B cell (primary cell): ENCODE results near the gene RIOK3. TPM values are rescaled to one million over a fixed set of nuclear protein-coding genes. Genes with fewer than 3 reads are reported as not detected.

ENCODE experiments used
- ATAC-seq: fragments of 200-7000 bp; cut with Tn5 transposase; one replicate; pipeline ENCODE4 v1.10.0; 2021; ENCODE audit warnings: low read depth, mild to moderate bottlenecking, moderate number of reproducible peaks, moderate library complexity
- CTCF ChIA-PET: fragments of 350-600 bp; sonication (Branson Sonifier 250); formaldehyde crosslinking; loops from one replicate; lab custom pipeline; 2021; ENCODE audit warnings: antibody characterized with exemption, inconsistent platforms; lab: Charles Lee
- POLR2A ChIA-PET: fragments of 350-600 bp; sonication (Branson Sonifier 250); formaldehyde crosslinking; loops from one replicate; lab custom pipeline; 2021; ENCODE audit warnings: antibody characterized with exemption; lab: Charles Lee
- DNase-seq: peaks from one replicate; pipeline ENCODE4 v3.0.0; 2013
- H2AFZ ChIP-seq: 2 replicates; pipeline ENCODE4 v1.6.1; 2012; ENCODE audit warnings: mild to moderate bottlenecking, low read depth, low read length; ENCODE audit not compliant: insufficient read depth, poor library complexity, severe bottlenecking
- H3K27ac ChIP-seq, 2 donors: 1 replicate in 1 of 2; 2 replicates in 1 of 2; pipeline ENCODE4 v1.5.1; 2012 to 2013; ENCODE audit warnings: low read length in 2 of 2, mild to moderate bottlenecking in 2 of 2, moderate library complexity in 1 of 2
- H3K27me3 ChIP-seq, 4 experiments: fragments of 200-600 bp in 1 of 4; sonication (generic) in 1 of 4; replicated peaks in 1 of 4; 1 replicate in 2 of 4; 2 replicates in 2 of 4; pipeline versions ENCODE4 v1.6.1 to v1.7.0; 2013 to 2016; ENCODE audit warnings: low read length in 3 of 4, mild to moderate bottlenecking in 2 of 4, mixed read lengths in 1 of 4, moderate library complexity in 1 of 4; ENCODE audit not compliant: insufficient read depth in 4 of 4, control insufficient read depth in 3 of 4; ENCODE audit errors: control extremely low read depth in 1 of 4
- H3K36me3 ChIP-seq, 2 experiments: replicated peaks in 1 of 2; 1 replicate in 1 of 2; 2 replicates in 1 of 2; pipeline versions ENCODE4 v1.6.1 to v1.7.1; 2013; ENCODE audit warnings: low read length in 1 of 2; ENCODE audit not compliant: insufficient read depth in 2 of 2, control insufficient read depth in 1 of 2; ENCODE audit errors: control extremely low read depth in 1 of 2, extremely low read depth in 1 of 2
- H3K4me1 ChIP-seq, 2 donors: fragments of 200-600 bp in 1 of 2; sonication (generic) in 1 of 2; 1 replicate in 1 of 2; 2 replicates in 1 of 2; pipeline versions ENCODE4 v1.5.1 to v1.6.1; 2013 to 2017; ENCODE audit warnings: low read length in 2 of 2; ENCODE audit not compliant: control insufficient read depth in 2 of 2, insufficient read depth in 2 of 2
- H3K4me2 ChIP-seq: replicated peaks from 2 replicates; pipeline ENCODE3; 2012; ENCODE audit warnings: mild to moderate bottlenecking, low read depth, low read length; ENCODE audit not compliant: poor library complexity, severe bottlenecking
- H3K4me3 ChIP-seq, 5 experiments: fragments of 200-600 bp in 1 of 5; sonication (generic) in 1 of 5; 1 replicate in 3 of 5; 2 replicates in 2 of 5; pipeline versions ENCODE4 v1.5.1 to v1.7.0; 2011 to 2016; ENCODE audit warnings: low read length in 4 of 5, mild to moderate bottlenecking in 4 of 5, low read depth in 2 of 5, control low read depth in 1 of 5, moderate library complexity in 1 of 5; ENCODE audit not compliant: insufficient read depth in 1 of 5; ENCODE audit errors: control extremely low read depth in 1 of 5, extremely low read depth in 1 of 5
- H3K79me2 ChIP-seq: fragments of 200-600 bp; sonication (generic); one replicate; pipeline ENCODE4 v1.6.0; 2016; ENCODE audit warnings: low read length; ENCODE audit not compliant: control insufficient read depth, insufficient read depth
- H3K9ac ChIP-seq: fragments of 200-600 bp; sonication (generic); 2 replicates; pipeline ENCODE4 v1.6.1; 2017; ENCODE audit warnings: mild to moderate bottlenecking, low read length, moderate library complexity
- H3K9me3 ChIP-seq, 3 donors: one replicate each; pipeline versions ENCODE4 v1.6.1 to v1.7.1; 2013; ENCODE audit warnings: low read length in 2 of 3; ENCODE audit not compliant: control insufficient read depth in 2 of 3, insufficient read depth in 1 of 3; ENCODE audit errors: control extremely low read depth in 1 of 3
- H4K20me1 ChIP-seq: 2 replicates; pipeline ENCODE4 v1.6.0; 2012; ENCODE audit warnings: mild to moderate bottlenecking, low read length; ENCODE audit not compliant: insufficient read depth, control insufficient read depth, poor library complexity, severe bottlenecking
- H3K27ac Mint-ChIP-seq: one replicate; pipeline ENCODE4 v1.8.0; 2021; ENCODE audit warnings: mixed read lengths
- H3K27me3 Mint-ChIP-seq: one replicate; pipeline ENCODE4 v1.8.0; 2021; ENCODE audit warnings: mixed read lengths
- H3K4me1 Mint-ChIP-seq: one replicate; pipeline ENCODE4 v1.8.0; 2021; ENCODE audit warnings: mixed read lengths
- H3K4me3 Mint-ChIP-seq: one replicate; pipeline ENCODE4 v1.8.0; 2021; ENCODE audit warnings: mixed read lengths
- H3K9me3 Mint-ChIP-seq: one replicate; pipeline ENCODE4 v1.8.0; 2022; ENCODE audit warnings: mixed read lengths; ENCODE audit not compliant: insufficient read depth
- EZH2 ChIP-seq: IDR thresholded peaks from 2 replicates; pipeline ENCODE4 v1.6.1; 2012; ENCODE audit warnings: borderline replicate concordance, low read depth, mild to moderate bottlenecking, moderate library complexity, low read length; ENCODE audit not compliant: insufficient read depth, poor library complexity, severe bottlenecking
- WGBS: methylation state at CpG from one replicate; pipeline ENCODE4 v1.1.5; 2013; ENCODE audit warnings: missing lambda C conversion rate; ENCODE audit not compliant: insufficient coverage; 5-methylcytosine and 5-hydroxymethylcytosine counted together
- intact Hi-C: fragments of 100-400 bp; cut with micrococcal nuclease; formaldehyde crosslinking; loops from one replicate; pipeline ENCODE4 v1.10.0; 2022
- polyA plus RNA-seq: library from polyadenylated mRNA; depleted of rRNA; stranded (reverse); fragments of >200 nt; gene quantifications from 2 replicates; pipeline ENCODE4 v1.2.3, GENCODE V29; 2012
- total RNA-seq, 2 donors: library from RNA; stranded (reverse); fragments of 120-200 nt in 1 of 2; gene quantifications; 1 replicate in 1 of 2; 2 replicates in 1 of 2; pipeline versions ENCODE4 v1.2.3 to v1.2.4, GENCODE V29; 2013 to 2022
- TF ChIP-seq, protein P1 (sequence below): fragments of 200-600 bp; IDR thresholded peaks from one replicate; pipeline ENCODE4 v1.8.0; 2022; ENCODE audit warnings: antibody characterized with exemption, mild to moderate bottlenecking

The RIOK3 gene
- total and polyA plus RNA-seq, 2 donors (not counting 1 experiment from before 2014, with no cell fraction given): 42.5 to 83.4 TPM

DNA sequence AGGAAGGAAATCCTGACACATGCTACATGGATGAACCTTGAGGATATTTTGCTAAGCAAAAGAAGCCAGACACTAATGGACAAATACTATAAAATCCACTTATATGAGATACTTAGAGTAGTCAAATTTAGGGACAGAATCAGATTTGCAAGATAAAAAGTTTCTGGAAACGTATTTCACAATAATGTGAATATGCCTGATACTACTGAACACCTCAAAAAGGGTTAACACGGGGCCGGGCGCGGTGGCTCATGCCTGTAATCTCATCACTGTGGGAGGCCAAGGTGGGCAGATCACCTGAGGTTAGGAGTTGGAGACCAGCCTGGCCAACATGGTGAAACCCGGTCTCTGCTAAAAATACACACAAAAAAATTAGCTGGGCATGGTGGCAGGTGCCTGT is 48.5 kb downstream of the RIOK3 start:
- peaks cover 80% of the 10 kb centered on the region for H3K79me2 ChIP-seq
- no peaks in the 10 kb centered on the region for H3K9me3 ChIP-seq
- peaks cover 68 to 83% of the 10 kb centered on the region in 2 donors for H3K4me1 ChIP-seq
- Mint-ChIP-seq H3K4me1 (peaks cover 74% of the 10 kb centered on the region), H3K27me3 (no peaks in the 10 kb centered on the region), H3K27ac (peak overlapping the region; percentile 78), H3K9me3 (no peaks in the 10 kb centered on the region), H3K4me3 (peak overlapping the region; percentile 56)
- H2AFZ ChIP-seq: no peak overlapping the region
- no peak for ATAC-seq
- peaks cover 22% of the 10 kb centered on the region for H4K20me1 ChIP-seq
- H3K4me3 ChIP-seq: no peak overlapping the region
- POLR2A ChIA-PET: interaction anchor here (2.8 kb wide), 1 partner anchor 13 kb away, joined by 16 read pairs; no protein-coding TSS in a partner anchor
- H3K27me3 ChIP-seq: no peaks in the 10 kb centered on the region
- TF ChIP-seq, protein P1, sequence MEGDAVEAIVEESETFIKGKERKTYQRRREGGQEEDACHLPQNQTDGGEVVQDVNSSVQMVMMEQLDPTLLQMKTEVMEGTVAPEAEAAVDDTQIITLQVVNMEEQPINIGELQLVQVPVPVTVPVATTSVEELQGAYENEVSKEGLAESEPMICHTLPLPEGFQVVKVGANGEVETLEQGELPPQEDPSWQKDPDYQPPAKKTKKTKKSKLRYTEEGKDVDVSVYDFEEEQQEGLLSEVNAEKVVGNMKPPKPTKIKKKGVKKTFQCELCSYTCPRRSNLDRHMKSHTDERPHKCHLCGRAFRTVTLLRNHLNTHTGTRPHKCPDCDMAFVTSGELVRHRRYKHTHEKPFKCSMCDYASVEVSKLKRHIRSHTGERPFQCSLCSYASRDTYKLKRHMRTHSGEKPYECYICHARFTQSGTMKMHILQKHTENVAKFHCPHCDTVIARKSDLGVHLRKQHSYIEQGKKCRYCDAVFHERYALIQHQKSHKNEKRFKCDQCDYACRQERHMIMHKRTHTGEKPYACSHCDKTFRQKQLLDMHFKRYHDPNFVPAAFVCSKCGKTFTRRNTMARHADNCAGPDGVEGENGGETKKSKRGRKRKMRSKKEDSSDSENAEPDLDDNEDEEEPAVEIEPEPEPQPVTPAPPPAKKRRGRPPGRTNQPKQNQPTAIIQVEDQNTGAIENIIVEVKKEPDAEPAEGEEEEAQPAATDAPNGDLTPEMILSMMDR: no peak
- no peak for TF ChIP-seq EZH2
- CTCF ChIA-PET: interaction anchor here (1.2 to 2.7 kb wide), 6 partner anchors 13 to 90 kb away, joined by 4 to 11 read pairs (median 6); no protein-coding TSS in a partner anchor
- WGBS: no CpG with 5 or more reads among the region's 6 CpGs
- no peak for DNase-seq
- H3K36me3 ChIP-seq: peaks cover 0 to 11% of the 10 kb centered on the region in 2 experiments
- peak overlapping the region; percentile 20 for H3K4me2 ChIP-seq
- peak overlapping the region; percentile 4 to 95 for H3K27ac ChIP-seq
- intact Hi-C loops: loop anchor here (2.0 to 10.0 kb wide), 4 partner anchors 147 to 509 kb away; no protein-coding TSS in a partner anchor
- no peak overlapping the region for H3K9ac ChIP-seq

DNA sequence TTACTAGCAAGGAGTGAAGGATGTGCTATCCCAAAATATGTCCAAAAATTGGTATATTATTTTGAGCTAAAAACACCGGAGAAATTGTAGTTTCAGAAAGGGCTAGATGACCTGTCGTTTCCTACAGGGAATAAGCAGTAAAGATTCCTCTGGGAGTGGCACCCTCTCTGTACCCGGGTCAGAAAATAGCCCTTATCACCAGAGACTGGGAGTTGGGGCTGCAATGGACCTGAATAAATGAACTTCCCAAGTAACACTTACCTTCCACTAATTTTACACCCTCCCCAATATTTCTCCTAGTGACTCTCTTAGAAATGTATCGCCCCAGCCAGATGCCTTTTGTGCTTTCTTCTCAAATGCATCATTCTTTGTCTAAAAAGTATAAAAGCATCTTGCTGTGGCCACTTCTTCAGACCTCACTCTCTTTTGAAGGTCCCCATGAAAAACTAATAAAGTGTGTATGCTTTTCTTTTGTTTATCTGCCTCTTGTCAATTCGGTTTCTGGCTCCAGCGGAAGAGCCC is 49.5 kb downstream of the RIOK3 start:
- peak overlapping the region; percentile 87 for H3K4me2 ChIP-seq
- H3K79me2 ChIP-seq: peaks cover 83% of the 10 kb centered on the region
- H3K9ac ChIP-seq: peak overlapping the region; percentile 93
- H3K4me1 ChIP-seq: peaks cover 62 to 78% of the 10 kb centered on the region in 2 donors
- H4K20me1 ChIP-seq: peaks cover 31% of the 10 kb centered on the region
- ChIA-PET CTCF (interaction anchor here (1.4 to 2.7 kb wide), 5 partner anchors 14 to 91 kb away, joined by 4 to 11 read pairs (median 6); no protein-coding TSS in a partner anchor), POLR2A (interaction anchor here (1.1 to 2.8 kb wide), 5 partner anchors 12 to 50 kb away, joined by 3 to 16 read pairs (median 3); partner anchors contain the start of gene RIOK3)
- TF ChIP-seq, protein P1: no peak
- TF ChIP-seq EZH2: no peak
- Mint-ChIP-seq H3K9me3 (no peaks in the 10 kb centered on the region), H3K4me3 (peak overlapping the region; percentile 94), H3K27me3 (no peaks in the 10 kb centered on the region), H3K4me1 (peaks cover 75% of the 10 kb centered on the region), H3K27ac (peak overlapping the region; percentile 94)
- WGBS: 43% methylated on average over 6 of the region's 6 CpGs
- H3K4me3 ChIP-seq: peak overlapping the region; percentile 46 to 98 (median 73)
- peak overlapping the region; percentile 93 to 95 for H3K27ac ChIP-seq
- no peak for DNase-seq
- H3K27me3 ChIP-seq: no peaks in the 10 kb centered on the region
- intact Hi-C loops: loop anchor here (1.0 to 10.0 kb wide), 10 partner anchors 15 to 569 kb away; partner anchors contain the start of genes NPC1, RBBP8 and RIOK3
- peak overlapping the region; percentile 89 for H2AFZ ChIP-seq
- ATAC-seq: no peak
- H3K36me3 ChIP-seq: peaks cover 0 to 20% of the 10 kb centered on the region in 2 experiments
- no peaks in the 10 kb centered on the region for H3K9me3 ChIP-seq
